Measurements from ENCODE around the gene DIDO1.
"Not testable (repeated sequence)": the region's sequence is repeated elsewhere in the genome, so short reads cannot be mapped to it uniquely, and the experiment has no call there.

Gene DIDO1

DNA sequence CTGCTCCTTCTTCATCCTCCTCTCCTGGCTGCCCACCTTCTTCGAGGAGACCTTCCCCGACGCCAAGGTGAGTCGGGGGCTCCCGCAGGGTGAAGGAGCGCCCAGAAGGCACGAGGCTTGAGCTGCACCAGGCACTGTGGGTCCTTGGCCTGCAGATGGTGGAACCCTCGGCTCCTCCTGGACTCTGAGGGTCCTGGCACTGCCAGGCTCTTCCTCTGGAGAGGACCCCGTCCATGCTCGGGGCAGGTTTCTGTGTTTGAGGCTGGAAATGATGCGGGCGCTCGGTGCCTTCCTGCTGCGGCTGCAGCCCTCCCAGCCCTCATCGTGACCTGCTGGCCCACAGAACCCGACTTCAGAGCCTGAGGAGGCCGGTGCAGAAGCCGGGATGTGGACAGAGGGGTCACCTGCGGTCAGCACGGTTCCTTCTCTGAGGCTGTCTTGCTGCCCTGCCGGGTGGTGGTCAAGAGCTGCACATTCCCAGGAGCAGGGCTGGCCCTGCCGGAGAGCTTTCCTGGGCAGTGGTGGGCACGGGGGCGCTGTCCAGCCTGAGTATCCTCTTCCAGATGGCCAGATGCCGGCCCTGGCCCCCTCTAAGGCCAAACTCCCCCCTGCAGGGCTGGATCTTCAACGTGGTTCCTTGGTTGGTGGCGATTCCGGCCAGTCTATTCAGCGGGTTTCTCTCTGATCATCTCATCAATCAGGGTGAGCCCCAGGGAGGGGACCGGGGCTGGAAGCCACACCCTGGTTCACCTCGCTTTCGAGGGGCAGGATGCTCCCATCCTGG, 37.5 kb upstream of the DIDO1 start:
- intact Hi-C loops (cut with DNase I), result no loop called here

DNA sequence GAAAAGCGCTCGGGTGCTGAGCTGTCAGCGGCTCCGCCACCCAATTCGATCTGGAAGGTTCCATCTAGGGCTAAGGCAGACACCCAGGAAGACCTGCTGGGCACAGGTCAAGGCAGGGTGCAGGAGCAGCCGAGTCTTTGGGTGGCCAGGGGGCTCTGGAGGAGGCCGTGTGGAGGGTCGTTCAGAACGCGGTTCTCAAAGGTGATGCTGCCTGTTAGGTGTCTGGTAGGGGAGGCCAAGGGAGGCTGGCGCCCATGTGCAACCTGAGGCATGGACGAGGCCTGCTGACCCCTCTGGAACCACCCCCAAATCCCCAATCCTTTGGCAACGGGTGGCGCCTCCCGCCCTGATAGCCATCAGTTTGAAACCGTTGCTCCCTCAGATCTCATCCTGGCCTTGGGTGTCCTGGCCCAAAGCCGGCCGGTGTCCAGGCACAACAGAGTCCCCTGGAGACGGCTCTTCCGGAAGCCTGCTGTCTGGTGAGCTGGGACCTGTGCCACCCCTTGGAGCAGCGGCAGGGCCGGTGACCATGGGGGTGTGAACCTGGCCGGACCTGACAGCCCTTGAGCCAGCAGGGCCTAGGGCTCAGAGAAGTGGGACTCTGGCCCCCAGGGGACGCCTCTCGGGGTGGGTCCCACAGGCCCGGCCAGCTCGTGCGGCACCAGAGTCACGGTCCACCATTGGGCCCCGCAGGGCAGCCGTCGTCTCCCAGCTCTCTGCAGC, 36.7 kb upstream of the DIDO1 start:
- peak in 1 of 10 donors; percentile 77 for DNase-seq
- intact Hi-C loops (cut with DNase I), result no loop called here

More for the DNA sequence above, 37.5 kb upstream of the DIDO1 start:
- DNase-seq, result peak in 2 of 10 donors; percentile 10 to 63

DNA sequence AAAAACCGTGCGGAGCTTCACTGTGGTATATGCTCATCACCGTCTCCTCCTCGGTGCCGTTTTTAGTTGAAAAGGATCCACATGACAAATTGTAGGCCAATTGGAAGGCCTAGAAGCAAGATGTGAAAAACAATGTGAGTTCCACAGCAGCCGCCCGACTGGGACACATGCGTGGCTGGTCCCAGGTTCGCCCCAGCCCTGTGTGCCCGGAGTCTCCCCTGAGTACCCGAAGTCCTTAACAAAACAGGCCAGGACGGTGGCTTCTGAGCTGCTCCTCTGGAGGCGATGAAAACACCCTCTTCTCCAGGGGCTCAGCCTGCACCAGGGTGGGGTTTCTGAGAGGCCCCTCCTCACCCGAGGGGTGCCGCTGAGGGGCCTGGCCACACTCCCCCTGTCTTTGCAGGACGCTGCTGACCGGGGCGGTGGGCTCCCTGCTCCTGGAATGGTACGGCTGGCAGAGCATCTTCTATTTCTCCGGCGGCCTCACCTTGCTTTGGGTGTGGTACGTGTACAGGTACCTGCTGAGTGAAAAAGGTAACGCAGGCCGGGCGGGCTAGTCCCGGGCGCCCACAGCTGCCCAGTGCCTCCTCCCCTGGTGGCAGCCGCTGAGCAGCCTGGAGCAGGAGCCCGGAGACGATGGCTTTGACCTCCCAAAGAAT, 36.0 kb upstream of the DIDO1 start:
- peak in 1 of 10 donors; percentile 80 for DNase-seq
- intact Hi-C loops (cut with DNase I), result no loop called here

DNA sequence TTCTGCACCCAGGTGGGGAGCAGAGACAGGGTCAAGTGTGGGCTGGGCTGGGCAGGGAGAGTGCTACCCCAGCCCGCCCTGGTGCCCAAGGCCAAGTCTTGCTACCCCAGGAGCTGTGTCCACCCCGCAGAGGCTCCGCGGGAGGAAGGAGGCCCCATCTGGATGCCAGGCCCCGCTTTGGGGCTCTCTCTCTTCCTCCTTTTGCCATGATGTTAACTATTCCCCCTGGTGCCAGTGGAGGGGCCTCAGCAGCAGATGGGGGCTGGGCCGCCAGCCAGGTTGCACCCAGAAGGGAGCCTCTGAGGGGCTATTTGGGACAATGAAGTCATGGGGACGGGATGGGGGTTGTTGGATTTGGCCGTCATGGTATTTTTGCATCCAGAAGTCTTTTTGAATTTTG, 35.5 kb upstream of the DIDO1 start:
- intact Hi-C loops (cut with DNase I), result no loop called here
- no peak for DNase-seq

DNA sequence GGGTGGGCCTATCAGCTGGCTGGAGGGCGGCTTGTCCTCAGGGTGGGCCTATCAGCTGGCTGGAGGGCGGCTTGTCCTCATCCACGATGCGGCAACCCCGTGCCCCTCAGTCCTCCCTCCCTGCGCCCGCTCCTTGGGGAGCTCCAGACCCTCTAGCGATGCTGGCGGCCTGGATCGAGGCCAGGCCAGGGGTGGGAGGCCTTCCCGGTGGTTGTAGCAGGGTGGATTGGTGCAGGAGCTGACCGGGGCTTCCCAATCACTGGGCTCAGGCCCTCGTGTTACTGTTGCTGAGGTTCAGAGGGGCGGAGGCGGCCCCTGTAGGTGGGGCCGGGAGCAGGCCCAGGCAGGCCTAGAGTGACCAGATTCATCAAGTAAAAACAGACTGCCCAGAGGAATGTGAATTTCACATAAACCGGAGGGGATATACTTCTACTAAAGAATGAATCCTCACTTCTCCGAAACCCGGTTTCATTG, 35.0 kb upstream of the DIDO1 start:
- DNase-seq, result no peak
- intact Hi-C loops (cut with DNase I), result no loop called here

DNA sequence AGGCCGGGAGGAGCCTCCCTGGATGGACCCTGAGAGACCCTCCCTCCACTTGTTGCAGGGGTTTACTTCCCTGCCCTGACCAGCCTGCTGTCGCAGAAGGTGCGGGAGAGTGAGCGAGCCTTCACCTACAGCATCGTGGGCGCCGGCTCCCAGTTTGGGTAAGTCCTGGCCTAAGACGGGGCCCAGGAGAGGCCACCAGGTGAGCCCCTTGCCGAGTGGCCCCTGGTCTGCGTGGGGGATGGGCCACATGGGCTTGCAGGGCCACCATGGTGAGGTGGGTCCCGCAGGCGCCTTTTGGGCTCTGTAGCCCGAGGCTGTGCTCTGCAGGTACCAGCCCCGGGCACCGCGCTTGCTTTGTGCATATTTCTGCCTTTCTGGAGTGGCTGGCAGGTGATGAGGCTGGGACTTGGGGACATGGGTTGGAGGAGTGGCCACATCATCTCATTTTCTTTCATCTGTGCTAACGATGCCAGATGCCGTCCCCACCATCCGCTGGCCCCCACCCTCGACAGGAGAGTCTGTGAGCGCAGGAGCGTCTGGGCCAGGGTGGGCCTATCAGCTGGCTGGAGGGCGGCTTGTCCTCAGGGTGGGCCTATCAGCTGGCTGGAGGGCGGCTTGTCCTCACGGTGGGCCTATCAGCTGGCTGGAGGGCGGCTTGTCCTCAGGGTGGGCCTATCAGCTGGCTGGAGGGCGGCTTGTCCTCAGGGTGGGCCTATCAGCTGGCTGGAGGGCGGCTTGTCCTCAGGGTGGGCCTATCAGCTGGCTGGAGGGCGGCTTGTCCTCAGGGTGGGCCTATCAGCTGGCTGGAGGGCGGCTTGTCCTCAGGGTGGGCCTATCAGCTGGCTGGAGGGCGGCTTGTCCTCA, 34.4 kb upstream of the DIDO1 start:
- DNase-seq, result peak in 1 of 10 donors; percentile 63

DNA sequence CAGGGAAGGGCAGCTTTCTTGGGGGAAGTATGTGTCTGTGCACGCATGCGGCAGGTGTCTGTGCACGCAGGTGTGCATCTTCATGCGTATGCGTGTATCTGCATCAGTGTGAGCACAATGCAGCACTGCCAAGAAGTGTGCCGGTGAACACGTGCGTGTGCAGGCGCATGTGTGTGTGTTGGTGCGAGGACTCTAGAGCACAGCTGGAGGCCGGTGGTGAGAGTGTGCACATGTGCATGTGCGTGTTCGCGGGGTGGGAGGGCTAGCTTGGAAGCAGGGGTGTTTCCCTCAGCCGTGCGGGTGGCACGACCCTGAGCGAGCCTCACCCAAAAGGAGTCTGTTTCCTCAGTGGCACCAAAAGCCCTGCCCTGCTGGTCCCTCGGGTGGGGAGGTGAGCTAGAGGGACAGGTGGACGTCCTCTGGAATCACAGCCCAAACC, 33.7 kb upstream of the DIDO1 start:
- peak in 2 of 10 donors; percentile 35 to 55 for DNase-seq
- intact Hi-C loops (cut with DNase I), result no loop called here

More for the DNA sequence above, 34.4 kb upstream of the DIDO1 start:
- intact Hi-C loops (cut with DNase I), result not testable (repeated sequence)

DNA sequence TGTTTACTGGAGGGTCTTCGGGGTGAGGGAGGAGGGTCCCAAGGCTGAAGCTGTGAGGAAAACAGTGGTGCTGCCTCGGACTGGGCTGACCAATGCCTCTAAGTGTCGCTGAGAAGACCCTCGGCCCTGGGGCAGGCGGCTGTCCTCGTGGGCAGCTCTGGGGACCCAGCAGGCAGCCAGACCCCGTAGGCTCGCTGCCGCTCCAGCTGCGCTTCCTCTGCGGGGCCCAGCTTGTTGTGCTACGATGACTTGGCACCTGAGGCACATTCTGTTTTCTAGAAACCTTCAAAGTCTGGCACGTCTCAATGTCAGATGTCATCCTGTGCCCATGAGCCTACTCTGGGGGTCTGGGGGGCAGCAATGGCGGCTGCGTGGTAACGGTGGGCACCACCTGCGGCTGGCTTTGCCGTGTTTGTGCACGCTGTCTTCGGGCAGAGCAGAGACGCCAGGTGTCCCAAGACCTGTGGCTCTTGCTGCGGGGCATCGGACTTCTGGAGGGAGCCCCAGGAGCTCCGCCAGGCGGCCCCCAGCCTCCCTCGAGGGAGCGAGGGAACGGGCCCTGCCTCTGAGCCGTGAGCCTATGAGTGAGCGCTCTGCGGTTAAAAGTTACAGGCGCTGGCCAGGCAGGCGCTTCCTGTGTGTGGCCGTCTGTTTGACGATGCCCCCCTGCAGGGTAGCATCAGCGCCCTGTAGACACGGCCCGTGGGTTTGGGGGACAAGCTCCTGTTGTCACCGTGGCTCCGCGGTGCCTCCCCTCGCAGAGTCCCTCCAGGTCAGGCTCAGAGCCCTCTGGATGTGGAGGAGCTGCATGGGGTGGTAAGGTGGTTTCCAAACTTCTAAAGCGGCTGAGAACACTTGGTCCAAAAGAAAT, 33.0 kb upstream of the DIDO1 start:
- DNase-seq, result peak in 3 of 10 donors; percentile 57 to 84 (median 59)
- intact Hi-C loops (cut with DNase I), result no loop called here

DNA sequence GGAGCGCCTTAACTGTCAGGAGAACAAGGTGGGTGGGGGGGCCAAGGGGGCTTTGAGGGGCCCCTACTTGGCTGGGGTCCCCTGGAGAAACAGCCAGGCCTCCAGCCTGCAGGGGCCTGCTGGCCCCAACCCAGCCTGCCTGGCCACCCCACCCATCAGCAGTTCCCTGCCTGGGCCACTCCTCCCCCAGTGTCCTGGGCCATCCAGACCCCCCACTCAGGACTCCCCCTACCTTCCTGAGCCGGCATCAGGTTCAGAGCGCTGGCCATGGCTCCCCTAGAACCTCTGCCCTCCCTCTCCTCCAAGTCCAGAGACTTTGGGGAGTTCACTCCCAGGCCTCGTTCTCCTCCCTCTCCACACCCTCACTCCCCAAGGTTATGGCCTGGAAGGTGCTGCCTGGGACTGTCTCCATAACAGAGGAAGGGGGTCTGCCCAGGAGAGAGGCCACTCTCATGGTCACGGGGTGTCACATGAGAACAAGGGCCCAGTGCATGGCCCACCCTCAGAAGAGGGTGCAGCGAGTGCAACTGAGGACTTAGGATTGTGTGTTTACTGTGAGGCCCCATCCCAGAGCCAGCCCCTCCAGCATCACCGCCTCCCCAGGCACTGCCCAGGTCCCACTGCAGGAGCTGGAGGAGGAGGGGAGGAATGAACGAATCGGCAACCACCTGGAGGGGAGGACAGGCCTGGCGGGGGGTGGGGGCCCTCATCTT, 32.2 kb upstream of the DIDO1 start:
- DNase-seq, result peak in 2 of 10 donors; percentile 21 to 55
- intact Hi-C loops (cut with DNase I), result no loop called here

DNA sequence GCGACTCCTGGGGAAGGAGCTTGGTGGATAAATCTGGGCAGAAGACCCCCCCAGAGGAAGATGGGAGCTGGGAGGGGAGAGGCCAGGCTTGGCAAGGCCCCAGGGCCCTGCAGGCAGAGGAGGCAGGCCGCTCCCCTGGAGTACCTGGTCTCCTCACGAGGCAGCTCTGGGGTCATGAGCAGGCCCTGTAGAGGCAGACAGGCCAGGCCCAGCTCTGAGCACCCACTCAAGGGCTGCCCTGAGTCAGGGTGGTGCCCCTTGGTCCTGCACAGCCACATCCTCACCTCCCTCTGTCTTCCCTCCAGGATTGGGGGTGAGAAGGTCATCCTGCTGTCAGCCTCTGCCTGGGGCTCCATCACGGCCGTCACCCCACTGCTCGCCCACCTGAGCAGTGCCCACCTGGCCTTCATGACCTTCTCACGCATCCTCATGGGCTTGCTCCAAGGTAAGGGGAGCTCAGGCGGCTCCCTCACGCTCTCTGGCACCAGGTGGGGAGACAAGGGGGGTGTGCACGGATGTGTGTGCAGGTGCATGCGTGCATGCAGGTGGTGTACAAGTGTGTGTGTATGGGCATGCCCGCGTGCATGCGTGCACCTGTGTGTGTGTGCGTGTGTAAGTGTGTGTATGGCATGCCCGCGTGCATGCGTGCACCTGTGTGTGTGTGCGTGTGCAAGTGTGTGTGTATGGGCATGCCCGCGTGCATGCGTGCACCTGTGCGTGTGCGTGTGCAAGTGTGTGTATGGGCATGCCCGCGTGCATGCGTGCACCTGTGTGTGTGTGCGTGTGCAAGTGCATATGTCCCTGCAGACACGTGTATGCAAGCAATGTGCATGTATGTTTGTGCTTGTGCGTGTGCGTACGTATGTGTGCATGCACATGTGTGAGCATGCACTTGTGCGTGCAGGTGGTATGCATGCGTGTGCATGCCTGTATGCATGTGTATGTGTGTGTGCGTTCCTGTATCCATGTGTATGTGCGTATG, 31.1 kb upstream of the DIDO1 start:
- intact Hi-C loops (cut with DNase I), result no loop called here

DNA sequence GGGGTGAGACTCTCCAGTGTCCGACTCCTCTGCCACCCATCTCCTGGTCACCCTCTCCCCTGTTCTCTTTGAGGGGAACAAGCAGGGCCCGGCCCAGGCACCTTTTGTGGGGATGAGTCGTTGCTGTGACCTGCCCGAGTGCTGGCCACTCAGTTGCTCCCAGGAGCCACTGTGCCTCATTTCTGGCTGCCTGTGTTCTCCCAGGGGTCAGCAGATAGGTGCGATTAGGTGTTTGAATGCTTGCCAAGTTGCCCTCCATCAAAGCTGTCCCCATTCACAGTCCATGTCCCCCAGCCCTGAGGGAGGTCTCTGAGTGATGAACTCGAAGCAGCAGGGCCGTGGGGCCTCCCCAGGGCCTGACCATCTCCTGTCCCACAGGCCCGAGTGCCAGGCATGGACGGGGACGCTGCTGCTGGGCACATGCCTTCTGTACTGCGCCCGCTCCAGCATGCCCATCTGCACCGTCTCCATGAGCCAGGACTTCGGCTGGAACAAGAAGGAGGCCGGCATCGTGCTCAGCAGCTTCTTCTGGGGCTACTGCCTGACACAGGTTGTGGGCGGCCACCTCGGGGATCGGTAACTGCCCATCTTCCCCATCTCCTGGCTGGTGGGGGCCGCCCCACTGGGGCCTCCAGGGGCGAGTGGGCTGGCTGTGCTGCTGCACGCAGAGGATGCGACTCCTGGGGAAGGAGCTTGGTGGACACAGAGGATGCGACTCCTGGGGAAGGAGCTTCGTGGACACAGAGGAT, 30.3 kb upstream of the DIDO1 start:
- intact Hi-C loops (cut with DNase I), result no loop called here
- peak in 3 of 10 donors; percentile 65 to 81 (median 71) for DNase-seq

More for the DNA sequence above, 31.1 kb upstream of the DIDO1 start:
- peak in 2 of 10 donors; percentile 39 to 82 for DNase-seq

DNA sequence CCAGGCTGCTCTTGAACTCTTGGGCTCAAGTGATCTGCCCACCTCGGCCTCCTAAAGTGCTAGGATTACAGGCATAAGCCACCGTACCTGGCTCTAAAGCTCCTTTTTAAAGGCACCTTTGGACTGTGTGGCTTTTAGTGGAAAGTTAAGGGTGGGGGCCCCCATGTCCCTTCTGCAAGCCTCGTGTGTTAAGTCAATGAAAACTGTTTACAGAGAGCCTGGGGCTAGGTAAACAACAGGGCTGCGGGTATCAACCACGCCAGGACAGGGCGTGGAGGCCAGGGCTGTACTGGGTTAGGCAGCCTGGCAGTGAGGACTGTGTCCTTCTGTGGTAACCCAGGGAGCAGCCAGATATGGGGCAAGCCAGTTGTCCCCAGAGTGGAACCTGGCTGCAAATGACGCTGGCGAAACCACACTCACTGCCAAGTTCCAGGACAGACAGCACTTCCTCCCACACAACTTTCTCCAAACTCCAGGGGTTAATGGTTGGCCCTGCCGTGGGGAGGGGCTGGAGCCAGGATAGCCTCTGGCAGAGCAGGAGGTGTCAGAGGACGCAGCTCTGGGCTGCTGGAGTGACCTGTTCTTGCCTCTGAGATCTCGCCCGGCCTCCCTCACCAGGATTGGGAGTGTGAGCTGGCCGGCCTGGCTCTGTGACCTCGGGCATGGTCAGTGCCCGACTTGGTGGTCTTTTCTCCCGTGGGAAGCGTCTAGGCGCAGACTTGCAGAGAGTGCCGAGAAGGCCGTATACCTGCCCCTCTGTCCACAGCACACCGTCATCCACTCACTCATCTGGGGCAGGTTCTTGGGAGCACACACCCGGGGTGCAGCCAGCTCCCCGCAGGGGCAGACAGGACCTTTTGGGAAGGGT, 29.4 kb upstream of the DIDO1 start:
- DNase-seq, result peak in 2 of 10 donors; percentile 67 to 77
- intact Hi-C loops (cut with DNase I), result no loop called here

DNA sequence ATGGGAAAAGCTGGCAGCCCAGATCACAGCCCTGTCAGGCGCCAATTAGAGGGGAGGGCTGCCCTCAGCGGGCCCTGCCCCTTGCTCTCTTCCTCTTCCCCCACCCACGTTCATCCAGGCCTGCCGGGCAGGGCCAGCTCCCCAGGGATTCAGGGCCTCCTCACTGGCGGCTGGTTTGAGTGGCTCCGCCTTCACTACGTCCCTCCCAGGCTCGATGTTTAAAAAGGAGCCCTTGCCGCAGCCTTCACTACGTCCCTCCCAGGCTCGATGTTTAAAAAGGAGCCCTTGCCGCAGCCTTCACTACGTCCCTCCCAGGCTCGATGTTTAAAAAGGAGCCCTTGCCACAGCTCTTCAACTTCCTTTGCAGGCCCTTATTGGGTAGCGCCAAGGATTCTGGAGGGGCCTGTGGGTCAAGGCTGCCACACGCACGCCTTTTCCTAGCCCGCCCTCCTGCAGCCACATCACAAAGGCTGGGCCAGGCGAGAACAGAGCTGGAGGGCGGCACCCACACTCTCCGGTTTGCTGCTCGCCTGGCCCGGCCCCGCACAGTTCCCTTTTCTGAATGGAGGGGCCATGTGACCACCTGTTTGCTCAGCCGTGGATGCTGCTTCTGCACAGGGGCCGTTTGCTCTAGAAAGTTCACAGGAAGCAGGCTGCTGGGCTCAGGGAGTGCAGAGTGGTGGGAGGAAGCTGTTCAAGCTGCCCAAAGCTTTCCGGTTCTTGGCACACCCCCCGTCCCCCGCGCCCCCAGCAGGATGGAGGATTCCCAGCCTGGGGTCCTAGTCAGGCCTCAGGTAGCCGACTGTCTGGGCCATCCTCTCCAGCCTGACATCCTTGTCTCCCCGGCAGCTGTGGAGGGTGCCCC, 27.8 kb upstream of the DIDO1 start:
- DNase-seq, result peak in 8 of 10 donors; percentile 39 to 91 (median 54)
- intact Hi-C loops (cut with DNase I), result no loop called here

All from posterior cingulate gyrus (tissue), 11 donors.